GM21390 (cell line): Measurements from ENCODE around the gene GAPDH.
"Not testable (repeated sequence)": the region's sequence is repeated elsewhere in the genome, so short reads cannot be mapped to it uniquely, and the experiment has no call there.

Experiments
- ATAC-seq: cut with Tn5 transposase; IDR thresholded peaks from one replicate; pipeline ENCODE4 v1.9.1; 2021; ENCODE audit not compliant: unreplicated experiment

GAPDH gene

GRCh38 chr12:6528539-6529235, 5.6 kb upstream of the GAPDH start:
- ATAC-seq: no peak

- ATAC-seq: no peak
These were observed 5.0 kb upstream of the GAPDH start for GRCh38 chr12:6529291-6529737.

- no peak for ATAC-seq
These were observed 3.6 kb upstream of the GAPDH start for GRCh38 chr12:6530576-6531260.

GRCh38 chr12:6532051-6532926, 2.0 kb upstream of the GAPDH start:
- no peak for ATAC-seq

- ATAC-seq: peak; percentile 20
These were observed 1.2 kb upstream of the GAPDH start for GRCh38 chr12:6532927-6533652.

GRCh38 chr12:6533653-6533922, 729 bp upstream of the GAPDH start:
- ATAC-seq: peak; percentile 7

- ATAC-seq: no peak
These were observed 303 bp downstream of the GAPDH start for GRCh38 chr12:6534695-6534944.

GRCh38 chr12:6534945-6535696, 804 bp downstream of the GAPDH start:
- no peak for ATAC-seq

GRCh38 chr12:6535697-6535946, 1.3 kb downstream of the GAPDH start:
- no peak for ATAC-seq

GRCh38 chr12:6535960-6536847, 1.9 kb downstream of the GAPDH start:
- no peak for ATAC-seq

- no peak for ATAC-seq
These were observed 2.7 kb downstream of the GAPDH start for GRCh38 chr12:6536894-6537579.

- not testable (repeated sequence) for ATAC-seq
These were observed 3.5 kb downstream of the GAPDH start for GRCh38 chr12:6537580-6538419.

GRCh38 chr12:6538420-6539313, 4.3 kb downstream of the GAPDH start:
- ATAC-seq: no peak

GRCh38 chr12:6539314-6539682, 5.0 kb downstream of the GAPDH start:
- ATAC-seq: no peak

- ATAC-seq: no peak
These were observed 5.4 kb downstream of the GAPDH start for GRCh38 chr12:6539707-6540134.

GRCh38 chr12:6540181-6540877, 6.0 kb downstream of the GAPDH start:
- ATAC-seq: no peak
